Right lobe of liver (tissue), 4 donors: ENCODE results near the gene BCR.

Source experiments
- CTCF ChIP-seq, 4 donors: fragments of 200-600 bp in 3 of 4; fragments of 450-650 bp in 1 of 4; IDR thresholded peaks; one replicate each; pipeline versions ENCODE4 v1.5.1 to v1.8.0; 2016 to 2022; ENCODE audit warnings: antibody characterized with exemption in 4 of 4, mild to moderate bottlenecking in 2 of 4
- POLR2A ChIP-seq: fragments of 450-650 bp; IDR thresholded peaks from one replicate; pipeline ENCODE4 v1.6.1; 2017; ENCODE audit warnings: antibody characterized with exemption, mild to moderate bottlenecking
- donor health status: DM: no; HTN: no; CAD: no.
- donor health status: DM: no; HTN: no; CAD: no.
- donor health status: DM: no; HTN: yes; CAD: no.

- TF ChIP-seq POLR2A: no peak
- TF ChIP-seq CTCF (IDR thresholded peaks at IDR 0.05): peak; percentile 20 to 79 (median 74)
Observed at GRCh38 chr22:23315341-23315917, 135.1 kb downstream of the BCR start.
